Naive thymus-derived CD4-positive, alpha-beta T cell (primary cell): ENCODE measurements around the gene SERHL2. TPM values are rescaled to one million over a fixed set of nuclear protein-coding genes. Genes with fewer than 3 reads are reported as not detected.
"Not testable (repeated sequence)": the region's sequence is repeated elsewhere in the genome, so short reads cannot be mapped to it uniquely, and the experiment has no call there.

ENCODE experiments used
- ATAC-seq: fragments of 150-1000 bp; cut with Tn5 transposase; 2 replicates; pipeline ENCODE4 v1.10.0; 2021; ENCODE audit warnings: mild to moderate bottlenecking, moderate library complexity
- CTCF ChIA-PET: fragments of 350-600 bp; sonication (Branson Sonifier 250); formaldehyde crosslinking; loops from one replicate; lab custom pipeline; 2021; ENCODE audit warnings: antibody characterized with exemption; lab: Charles Lee
- POLR2A ChIA-PET: fragments of 350-600 bp; sonication (Branson Sonifier 250); formaldehyde crosslinking; loops from one replicate; lab custom pipeline; 2021; ENCODE audit warnings: antibody characterized with exemption, inconsistent platforms; lab: Charles Lee
- DNase-seq, 9 donors: peaks; one replicate each; pipeline versions ENCODE4 v3.0.0 to v3.0.0-alpha.2; 2020 to 2022; ENCODE audit warnings: mixed read lengths in 1 of 9
- H3K27ac ChIP-seq: one replicate; pipeline ENCODE4 v1.7.0; 2013; ENCODE audit warnings: mild to moderate bottlenecking, low read depth, low read length, moderate library complexity
- H3K27me3 ChIP-seq, 2 donors: one replicate each; pipeline ENCODE4 v1.7.0; 2013; ENCODE audit warnings: low read length in 2 of 2, mild to moderate bottlenecking in 2 of 2, moderate library complexity in 2 of 2; ENCODE audit not compliant: control insufficient read depth in 2 of 2, insufficient read depth in 2 of 2
- H3K36me3 ChIP-seq, 3 experiments: 1 replicate in 2 of 3; 2 replicates in 1 of 3; pipeline ENCODE4 v1.7.0; 2013; ENCODE audit warnings: low read length in 3 of 3, mild to moderate bottlenecking in 3 of 3, moderate library complexity in 1 of 3; ENCODE audit not compliant: insufficient read depth in 3 of 3, control insufficient read depth in 2 of 3
- H3K4me1 ChIP-seq, 2 donors: one replicate each; pipeline ENCODE4 v1.7.0; 2013; ENCODE audit warnings: low read length in 2 of 2, mild to moderate bottlenecking in 2 of 2, moderate library complexity in 1 of 2; ENCODE audit not compliant: control insufficient read depth in 2 of 2, insufficient read depth in 2 of 2
- H3K4me3 ChIP-seq: 2 replicates; pipeline ENCODE4 v1.7.0; 2013; ENCODE audit warnings: mild to moderate bottlenecking, low read length
- H3K9me3 ChIP-seq, 3 experiments: 1 replicate in 2 of 3; 2 replicates in 1 of 3; pipeline ENCODE4 v1.7.0; 2013; ENCODE audit warnings: low read length in 3 of 3; ENCODE audit not compliant: control insufficient read depth in 2 of 3
- H3K27ac Mint-ChIP-seq, 9 donors: one replicate each; pipeline ENCODE4 v1.8.0; 2020 to 2022; ENCODE audit warnings: mixed read lengths in 9 of 9, mild to moderate bottlenecking in 8 of 9, moderate library complexity in 5 of 9, inconsistent platforms in 2 of 9
- H3K27me3 Mint-ChIP-seq, 5 donors: one replicate each; pipeline ENCODE4 v1.8.0; 2021 to 2022; ENCODE audit warnings: mixed read lengths in 5 of 5, mild to moderate bottlenecking in 1 of 5
- H3K36me3 Mint-ChIP-seq, 5 donors: one replicate each; pipeline ENCODE4 v1.8.0; 2020 to 2022; ENCODE audit warnings: mixed read lengths in 5 of 5, mild to moderate bottlenecking in 3 of 5, inconsistent platforms in 1 of 5
- H3K4me1 Mint-ChIP-seq, 7 donors: one replicate each; pipeline ENCODE4 v1.8.0; 2020 to 2022; ENCODE audit warnings: mixed read lengths in 7 of 7, mild to moderate bottlenecking in 3 of 7, inconsistent platforms in 1 of 7
- H3K4me3 Mint-ChIP-seq, 10 donors: one replicate each; pipeline ENCODE4 v1.8.0; 2020 to 2022; ENCODE audit warnings: mild to moderate bottlenecking in 10 of 10, mixed read lengths in 10 of 10, moderate library complexity in 6 of 10, inconsistent platforms in 2 of 10
- H3K9me3 Mint-ChIP-seq, 11 donors: one replicate each; pipeline ENCODE4 v1.8.0; 2020 to 2022; ENCODE audit warnings: mixed read lengths in 11 of 11, mild to moderate bottlenecking in 4 of 11, inconsistent platforms in 1 of 11, moderate library complexity in 1 of 11
- intact Hi-C, 2 donors: fragments of 100-400 bp; cut with micrococcal nuclease; formaldehyde crosslinking; loops; one replicate each; pipeline ENCODE4 v1.15.1; 2023
- polyA plus RNA-seq, 2 donors: library from polyadenylated mRNA; unstranded; fragments of 300-500 nt; fragmentation: Illumina TruSeq; gene quantifications; one replicate each; pipeline ENCODE4 v1.2.3, GENCODE V29; 2021
- total RNA-seq, 6 experiments: library from RNA in 5 of 6; stranded (reverse) in 5 of 6; gene quantifications; 1 replicate in 5 of 6; 2 replicates in 1 of 6; pipeline ENCODE4 v1.2.3 and lab custom pipeline; 2021 to 2026

The SERHL2 gene
- total and polyA plus RNA-seq, 7 experiments from 2014 or later: 0.25 to 1.0 (median 0.47) TPM; not detected in 1

- DNase-seq: no peak
- no peaks in the 10 kb centered on the region for H3K9me3 ChIP-seq
- no peaks in the 10 kb centered on the region for H3K27me3 Mint-ChIP-seq
- peaks cover 0 to 52% (median 8%) of the 10 kb centered on the region in 3 experiments for H3K36me3 ChIP-seq
- H3K27ac ChIP-seq: no peak overlapping the region
- H3K4me3 ChIP-seq: no peak overlapping the region
- H3K27me3 ChIP-seq: no peaks in the 10 kb centered on the region
- ATAC-seq: no peak
- H3K4me3 Mint-ChIP-seq: no peak overlapping the region
- peaks cover 9 to 16% (median 14%) of the 10 kb centered on the region in 7 donors for H3K4me1 Mint-ChIP-seq
- peaks cover 0 to 5% (median 0%) of the 10 kb centered on the region in 5 donors for H3K36me3 Mint-ChIP-seq
- no peak overlapping the region for H3K27ac Mint-ChIP-seq
- intact Hi-C loops: no loop called here
- POLR2A ChIA-PET: no interaction called here
- no peaks in the 10 kb centered on the region for H3K9me3 Mint-ChIP-seq
- CTCF ChIA-PET: interaction anchor here (0.5 kb wide), 1 partner anchor 106 kb away, joined by 3 read pairs; no protein-coding TSS in a partner anchor
- H3K4me1 ChIP-seq: peaks cover 5 to 10% of the 10 kb centered on the region in 2 donors
Observed at GRCh38 chr22:42577623-42578240, 24.0 kb downstream of the SERHL2 start.

- H3K4me3 Mint-ChIP-seq: peak overlapping the region in 6 of 10 donors; percentile 17 to 48 (median 24)
- peak overlapping the region in 2 of 9 donors; percentile 29 to 41 for H3K27ac Mint-ChIP-seq
- H3K27ac ChIP-seq, intact Hi-C loops, H3K9me3 Mint-ChIP-seq, H3K9me3 ChIP-seq, H3K4me1 ChIP-seq, ATAC-seq, H3K27me3 ChIP-seq, CTCF ChIA-PET, H3K27me3 Mint-ChIP-seq, H3K4me3 ChIP-seq, DNase-seq: not testable (repeated sequence)
- peaks cover 9 to 16% (median 14%) of the 10 kb centered on the region in 7 donors for H3K4me1 Mint-ChIP-seq
- peaks cover 0 to 50% (median 6%) of the 10 kb centered on the region in 3 experiments for H3K36me3 ChIP-seq
- POLR2A ChIA-PET: interaction anchor here (0.6 kb wide), 1 partner anchor 34 kb away, joined by 3 read pairs; no protein-coding TSS in a partner anchor
- peaks cover 0 to 14% (median 0%) of the 10 kb centered on the region in 5 donors for H3K36me3 Mint-ChIP-seq
Observed at GRCh38 chr22:42580040-42580439, 26.3 kb downstream of the SERHL2 start.

- POLR2A ChIA-PET: interaction anchor here (1.5 kb wide), 1 partner anchor 33 kb away, joined by 8 read pairs; the partner anchor contains the start of gene POLDIP3
- CTCF ChIA-PET, H3K27me3 ChIP-seq, H3K9me3 ChIP-seq, H3K4me1 ChIP-seq, DNase-seq, H3K9me3 Mint-ChIP-seq, intact Hi-C loops, H3K27me3 Mint-ChIP-seq: not testable (repeated sequence)
- Histone ChIP-seq H3K36me3 (peaks cover 0 to 57% (median 11%) of the 10 kb centered on the region in 3 experiments), H3K27ac (peak overlapping the region; percentile 78), H3K4me3 (peak overlapping the region; percentile 75)
- peaks cover 11 to 16% (median 14%) of the 10 kb centered on the region in 7 donors for H3K4me1 Mint-ChIP-seq
- H3K36me3 Mint-ChIP-seq: peaks cover 0 to 19% (median 4%) of the 10 kb centered on the region in 5 donors
- H3K4me3 Mint-ChIP-seq: peak overlapping the region; percentile 89 to 99 (median 95)
- peak overlapping the region; percentile 76 to 95 (median 91) for H3K27ac Mint-ChIP-seq
- peak; percentile 28 for ATAC-seq
Observed at GRCh38 chr22:42581194-42581761, 27.5 kb downstream of the SERHL2 start.

DNA sequence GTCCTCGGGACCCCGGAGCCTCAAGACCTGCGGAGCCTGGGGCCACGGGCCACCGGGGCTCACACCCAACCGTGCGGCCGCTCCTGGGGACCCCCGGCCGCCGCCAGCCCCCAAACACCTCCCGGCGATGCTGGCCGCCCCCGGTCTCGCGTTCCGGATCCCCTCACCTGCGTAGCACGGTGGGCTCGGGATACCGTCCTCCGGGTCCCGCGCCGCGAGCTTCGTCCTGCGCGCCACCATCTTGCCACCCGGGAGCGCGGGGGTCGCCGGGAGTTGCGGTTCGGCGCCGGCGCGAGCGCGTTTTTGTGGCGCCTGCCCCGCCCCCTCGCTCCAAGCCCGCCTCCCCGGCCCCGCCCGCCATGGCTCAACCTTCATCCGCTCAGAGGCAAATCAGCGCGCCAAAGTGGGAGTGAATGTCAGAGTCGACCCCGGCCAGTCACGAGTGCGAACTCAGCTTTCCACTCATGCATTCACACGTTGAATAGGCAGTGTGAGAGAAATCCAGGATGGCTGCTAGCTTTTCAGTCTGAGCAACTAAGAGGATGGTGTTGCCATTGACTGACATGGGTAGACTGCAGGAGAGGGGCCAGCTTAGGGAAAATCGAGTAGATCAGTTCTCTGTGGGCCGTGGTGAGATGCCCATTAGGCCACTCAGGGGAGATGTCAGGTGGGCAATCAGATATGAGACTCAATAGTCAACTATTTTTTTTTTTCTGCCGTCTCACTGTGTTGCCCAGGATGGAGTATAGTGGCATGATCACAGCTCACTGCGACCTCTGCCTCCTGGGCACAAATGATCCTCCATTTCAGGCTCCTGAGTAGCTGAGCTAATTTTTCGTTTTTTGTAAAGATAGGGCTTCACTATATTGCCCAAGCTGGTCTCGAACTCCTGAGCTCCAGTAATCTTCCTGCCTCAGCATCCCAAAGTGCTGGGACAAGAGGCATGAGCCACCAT is 28.3 kb downstream of the SERHL2 start:
- CTCF ChIA-PET: interaction anchor here (0.6 kb wide), 1 partner anchor 14 kb away, joined by 10 read pairs; no protein-coding TSS in a partner anchor
- intact Hi-C loops: loop anchor here (1.0 to 2.0 kb wide), 2 partner anchors 32 to 67 kb away; partner anchors contain the start of genes POLDIP3 (in 2 of the 2) and CYB5R3 (in 1 of the 2)

DNA sequence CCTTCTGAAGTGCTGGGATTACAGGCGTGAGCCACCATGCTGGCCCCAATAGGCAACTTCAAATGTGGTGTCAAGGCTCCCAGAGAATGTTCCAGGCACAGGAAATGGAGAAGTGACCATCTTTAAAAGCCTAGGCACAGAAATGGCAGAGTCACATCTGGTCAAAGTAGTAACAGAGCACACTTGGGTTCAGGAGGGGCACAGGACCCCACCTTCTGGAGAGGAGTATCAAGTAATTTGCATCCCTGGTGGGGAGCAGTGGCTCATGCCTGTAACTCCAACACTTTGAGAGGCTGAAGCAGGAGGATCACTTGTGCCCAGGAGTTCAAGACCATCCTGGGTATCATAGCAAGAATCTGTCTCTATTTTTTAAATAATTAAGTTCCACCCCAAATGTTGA is 29.2 kb downstream of the SERHL2 start:
- no peak overlapping the region for H3K4me3 ChIP-seq
- DNase-seq (no peak), ATAC-seq (no peak)
- Mint-ChIP-seq H3K27me3 (no peaks in the 10 kb centered on the region), H3K4me1 (peaks cover 11 to 18% (median 14%) of the 10 kb centered on the region in 7 donors), H3K27ac (peak overlapping the region in 3 of 9 donors; percentile 40 to 88 (median 62)), H3K9me3 (no peaks in the 10 kb centered on the region), H3K4me3 (peak overlapping the region in 6 of 10 donors; percentile 25 to 99 (median 90)), H3K36me3 (peaks cover 4 to 33% (median 13%) of the 10 kb centered on the region in 5 donors)
- intact Hi-C loops: loop anchor here (1.0 to 2.0 kb wide), 2 partner anchors 31 to 66 kb away; partner anchors contain the start of genes POLDIP3 (in 2 of the 2) and CYB5R3 (in 1 of the 2)
- peaks cover 5 to 10% of the 10 kb centered on the region in 2 donors for H3K4me1 ChIP-seq
- H3K27me3 ChIP-seq: no peaks in the 10 kb centered on the region
- ChIA-PET POLR2A (interaction anchor here (0.6 kb wide), 1 partner anchor 142 kb away, joined by 3 read pairs; no protein-coding TSS in a partner anchor), CTCF (no interaction called here)
- no peak overlapping the region for H3K27ac ChIP-seq
- peaks cover 8 to 61% (median 17%) of the 10 kb centered on the region in 3 experiments for H3K36me3 ChIP-seq
- H3K9me3 ChIP-seq: no peaks in the 10 kb centered on the region

More for the DNA sequence above, 28.3 kb downstream of the SERHL2 start:
- peak overlapping the region; percentile 78 for H3K27ac ChIP-seq
- peaks cover 5 to 10% of the 10 kb centered on the region in 2 donors for H3K4me1 ChIP-seq
- H3K27me3 Mint-ChIP-seq: no peaks in the 10 kb centered on the region
- no peaks in the 10 kb centered on the region for H3K27me3 ChIP-seq
- no peaks in the 10 kb centered on the region for H3K9me3 ChIP-seq
- peaks cover 11 to 16% (median 14%) of the 10 kb centered on the region in 7 donors for H3K4me1 Mint-ChIP-seq
- POLR2A ChIA-PET: interaction anchor here (0.5 to 1.5 kb wide), 5 partner anchors 29 to 354 kb away, joined by 3 to 8 read pairs (median 3); partner anchors contain the start of gene POLDIP3
- H3K9me3 Mint-ChIP-seq: no peaks in the 10 kb centered on the region
- H3K4me3 Mint-ChIP-seq: peak overlapping the region; percentile 83 to 99 (median 93)
- H3K4me3 ChIP-seq: peak overlapping the region; percentile 75
- peaks cover 2 to 61% (median 12%) of the 10 kb centered on the region in 3 experiments for H3K36me3 ChIP-seq
- DNase-seq (peak; percentile 69 to 88 (median 80)), ATAC-seq (peak; percentile 95)
- peak overlapping the region; percentile 76 to 95 (median 87) for H3K27ac Mint-ChIP-seq
- H3K36me3 Mint-ChIP-seq: peaks cover 0 to 25% (median 6%) of the 10 kb centered on the region in 5 donors
